Testis (tissue), 3 donors: ENCODE measurements around the gene ATL2. TPM values are rescaled to one million over a fixed set of nuclear protein-coding genes. Genes with fewer than 3 reads are reported as not detected.
A peak's percentile ranks its signal among the peaks of the same experiment; 100 is the strongest.

Experiments used
- DNase-seq: peaks from one replicate; pipeline ENCODE4 v3.0.0-alpha.2; 2019
- H3K27ac ChIP-seq, 2 donors: fragments of 200-600 bp; sonication (generic); one replicate each; pipeline ENCODE4 v1.5.1; 2019
- H3K27me3 ChIP-seq: fragments of 200-600 bp; sonication (generic); one replicate; pipeline ENCODE4 v1.5.1; 2019
- H3K36me3 ChIP-seq: fragments of 200-600 bp; sonication (generic); one replicate; pipeline ENCODE4 v1.5.1; 2017; ENCODE audit warnings: low read depth; ENCODE audit errors: missing control alignments
- H3K4me1 ChIP-seq: fragments of 200-600 bp; sonication (generic); one replicate; pipeline ENCODE4 v1.5.1; 2019
- H3K4me3 ChIP-seq, 2 donors: fragments of 200-600 bp; sonication (generic); one replicate each; pipeline ENCODE4 v1.5.1; 2017 to 2019
- H3K9me3 ChIP-seq: fragments of 200-600 bp; sonication (generic); one replicate; pipeline ENCODE4 v1.5.1; 2017
- POLR2A ChIP-seq: fragments of 450-650 bp; IDR thresholded peaks from one replicate; pipeline ENCODE4 v1.6.1; 2017; ENCODE audit warnings: antibody characterized with exemption, mild to moderate bottlenecking, moderate library complexity
- WGBS, 2 donors: methylation state at CpG; one replicate each; pipeline ENCODE4 v1.1.5; 2018; 5-methylcytosine and 5-hydroxymethylcytosine counted together
- intact Hi-C: fragments of 100-400 bp; cut with DNase I; formaldehyde crosslinking; loops from one replicate; pipeline ENCODE4 v1.15.1; 2023; ENCODE audit warnings: low total_unique reads
- polyA plus RNA-seq: library from polyadenylated mRNA; stranded (reverse); fragments of 350-450 nt; fragmentation: Illumina TruSeq; extraction: RNeasy Lipid Tissue Mini Kit (QIAGEN cat#74804); gene quantifications from one replicate; pipeline ENCODE4 v1.2.3, GENCODE V29; 2014; ENCODE audit warnings: low read depth, low replicate concordance; ENCODE audit not compliant: insufficient read depth
- total RNA-seq, 2 donors: library from RNA; depleted of rRNA; stranded (reverse); fragments of >200 nt; gene quantifications; one replicate each; pipeline ENCODE4 v1.2.3, GENCODE V29; 2016
- TF ChIP-seq, protein P1 (sequence below), 3 experiments: fragments of 450-650 bp in 2 of 3; fragments of 200-600 bp in 1 of 3; sonication (generic) in 1 of 3; IDR thresholded peaks; one replicate each; pipeline ENCODE4 v1.5.1; 2016 to 2019; ENCODE audit warnings: antibody characterized with exemption in 3 of 3, mild to moderate bottlenecking in 2 of 3, moderate library complexity in 1 of 3

The ATL2 gene
- total and polyA plus RNA-seq, 3 donors from 2014 or later: 38.8 to 96.3 (median 80.9) TPM

GRCh38 chr2:38380397-38381130 is 3.5 kb upstream of the ATL2 start:
- Histone ChIP-seq H3K27me3 (no peaks in the 10 kb centered on the region), H3K27ac (no peak overlapping the region), H3K9me3 (no peaks in the 10 kb centered on the region), H3K36me3 (no peaks in the 10 kb centered on the region), H3K4me3 (no peak overlapping the region), H3K4me1 (peaks cover 3% of the 10 kb centered on the region)
- DNase-seq: no peak
- intact Hi-C loops: no loop called here
- TF ChIP-seq, protein P1, sequence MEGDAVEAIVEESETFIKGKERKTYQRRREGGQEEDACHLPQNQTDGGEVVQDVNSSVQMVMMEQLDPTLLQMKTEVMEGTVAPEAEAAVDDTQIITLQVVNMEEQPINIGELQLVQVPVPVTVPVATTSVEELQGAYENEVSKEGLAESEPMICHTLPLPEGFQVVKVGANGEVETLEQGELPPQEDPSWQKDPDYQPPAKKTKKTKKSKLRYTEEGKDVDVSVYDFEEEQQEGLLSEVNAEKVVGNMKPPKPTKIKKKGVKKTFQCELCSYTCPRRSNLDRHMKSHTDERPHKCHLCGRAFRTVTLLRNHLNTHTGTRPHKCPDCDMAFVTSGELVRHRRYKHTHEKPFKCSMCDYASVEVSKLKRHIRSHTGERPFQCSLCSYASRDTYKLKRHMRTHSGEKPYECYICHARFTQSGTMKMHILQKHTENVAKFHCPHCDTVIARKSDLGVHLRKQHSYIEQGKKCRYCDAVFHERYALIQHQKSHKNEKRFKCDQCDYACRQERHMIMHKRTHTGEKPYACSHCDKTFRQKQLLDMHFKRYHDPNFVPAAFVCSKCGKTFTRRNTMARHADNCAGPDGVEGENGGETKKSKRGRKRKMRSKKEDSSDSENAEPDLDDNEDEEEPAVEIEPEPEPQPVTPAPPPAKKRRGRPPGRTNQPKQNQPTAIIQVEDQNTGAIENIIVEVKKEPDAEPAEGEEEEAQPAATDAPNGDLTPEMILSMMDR (IDR thresholded peaks at IDR 0.05): no peak
- TF ChIP-seq POLR2A: no peak
- 66 to 83% methylated on average over 10 of the region's 10 CpGs for WGBS, 2 donors

GRCh38 chr2:38376346-38377049 is 575 bp downstream of the ATL2 start:
- H3K4me3 ChIP-seq: peak overlapping the region; percentile 91 to 92
- intact Hi-C loops: no loop called here
- no peaks in the 10 kb centered on the region for H3K36me3 ChIP-seq
- 0% methylated on average over 7 to 57 of the region's 80 CpGs for whole genome bisulfite sequencing, 2 donors
- peak; percentile 56 for DNase-seq
- peak overlapping the region; percentile 91 to 99 for H3K27ac ChIP-seq
- no peaks in the 10 kb centered on the region for H3K27me3 ChIP-seq
- no peak for TF ChIP-seq POLR2A
- TF ChIP-seq, protein P1 (IDR thresholded peaks at IDR 0.05): peak; percentile 33 to 52 (median 35)
- peaks cover 8% of the 10 kb centered on the region for H3K4me1 ChIP-seq
- H3K9me3 ChIP-seq: no peaks in the 10 kb centered on the region

- TF ChIP-seq POLR2A: no peak
- TF ChIP-seq, protein P1 (IDR thresholded peaks at IDR 0.05): no peak
- peak overlapping the region; percentile 91 to 92 for H3K4me3 ChIP-seq
- DNase-seq: peak; percentile 90
- H3K36me3 ChIP-seq: no peaks in the 10 kb centered on the region
- no peaks in the 10 kb centered on the region for H3K9me3 ChIP-seq
- peaks cover 8% of the 10 kb centered on the region for H3K4me1 ChIP-seq
- no peaks in the 10 kb centered on the region for H3K27me3 ChIP-seq
- peak overlapping the region; percentile 91 to 99 for H3K27ac ChIP-seq
- intact Hi-C loops: no loop called here
- WGBS, 2 donors: 7 to 9% methylated on average over 19 of the region's 19 CpGs
These were observed 1.3 kb downstream of the ATL2 start for GRCh38 chr2:38375696-38376345.

DNA sequence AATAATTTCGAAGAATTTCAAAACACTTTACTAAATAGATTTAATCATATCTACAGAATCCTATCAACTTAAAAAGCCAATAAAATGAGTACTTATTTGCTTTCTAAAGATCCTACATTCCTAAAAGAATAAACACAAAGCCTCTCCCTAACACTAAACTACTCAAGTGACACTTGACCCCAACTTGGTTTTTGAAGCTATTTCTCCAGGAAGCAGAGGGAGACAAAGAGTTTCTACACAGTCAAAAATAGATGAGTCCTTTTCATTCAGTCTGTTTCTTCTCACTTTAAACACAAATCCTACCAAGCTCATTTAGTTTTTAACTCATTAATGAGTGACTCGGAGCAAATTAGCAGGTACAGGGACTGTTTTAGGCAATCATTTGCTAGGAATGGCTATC is 2.1 kb downstream of the ATL2 start:
- Histone ChIP-seq H3K9me3 (no peaks in the 10 kb centered on the region), H3K36me3 (no peaks in the 10 kb centered on the region), H3K4me3 (no peak overlapping the region), H3K4me1 (peaks cover 8% of the 10 kb centered on the region), H3K27ac (no peak overlapping the region), H3K27me3 (no peaks in the 10 kb centered on the region)
- no peak for TF ChIP-seq POLR2A
- TF ChIP-seq, protein P1 (IDR thresholded peaks at IDR 0.05): no peak
- intact Hi-C loops: no loop called here
- 53 to 62% methylated on average over 2 of the region's 2 CpGs for WGBS, 2 donors
- DNase-seq: no peak
